HEK293T (cell line): Measurements from ENCODE around the gene SLC35F6.

ENCODE experiments used
- ARNT ChIP-seq: fragments of 450-650 bp; IDR thresholded peaks from 2 replicates; pipeline ENCODE4 v1.6.1; 2017; ENCODE audit warnings: mild to moderate bottlenecking
- BHLHE40 ChIP-seq: fragments of 450-650 bp; IDR thresholded peaks from 2 replicates; pipeline ENCODE4 v1.6.1; 2016; ENCODE audit warnings: mild to moderate bottlenecking, moderate library complexity, borderline replicate concordance
- FOXA1 ChIP-seq: fragments of 450-650 bp; IDR thresholded peaks from 2 replicates; pipeline ENCODE4 v1.6.1; 2016; ENCODE audit warnings: mild to moderate bottlenecking
- FOXK2 ChIP-seq: fragments of 450-650 bp; IDR thresholded peaks from 2 replicates; pipeline ENCODE4 v1.6.1; 2016; ENCODE audit warnings: mild to moderate bottlenecking
- FOXM1 ChIP-seq: fragments of 450-650 bp; IDR thresholded peaks from 2 replicates; pipeline ENCODE4 v1.6.1; 2017; ENCODE audit warnings: mild to moderate bottlenecking, borderline replicate concordance
- HDGF ChIP-seq: fragments of 450-650 bp; IDR thresholded peaks from 2 replicates; pipeline ENCODE4 v1.6.1; 2017; ENCODE audit warnings: antibody characterized with exemption, borderline replicate concordance
- LEF1 ChIP-seq: fragments of 450-650 bp; IDR thresholded peaks from 2 replicates; pipeline ENCODE4 v1.6.1; 2017; ENCODE audit warnings: mild to moderate bottlenecking, borderline replicate concordance
- NFRKB ChIP-seq: fragments of 450-650 bp; IDR thresholded peaks from 2 replicates; pipeline ENCODE4 v1.6.1; 2016; ENCODE audit warnings: mild to moderate bottlenecking, moderate library complexity
- SP1 ChIP-seq: fragments of 450-650 bp; IDR thresholded peaks from 2 replicates; pipeline ENCODE4 v1.6.1; 2017
- SUZ12 ChIP-seq: fragments of 450-650 bp; IDR thresholded peaks from 2 replicates; pipeline ENCODE4 v1.6.1; 2016; ENCODE audit warnings: mild to moderate bottlenecking
- TARDBP ChIP-seq: fragments of 450-650 bp; IDR thresholded peaks from 2 replicates; pipeline ENCODE4 v1.6.1; 2016
- ZNF384 ChIP-seq: fragments of 450-650 bp; IDR thresholded peaks from 2 replicates; pipeline ENCODE4 v1.6.1; 2016

GRCh38 chr2:26739514-26739913 is 24.6 kb upstream of the SLC35F6 start:
- TF ChIP-seq NFRKB (no peak), ARNT (no peak), BHLHE40 (no peak), FOXM1 (no peak), HDGF (no peak), SUZ12 (no peak), FOXA1 (no peak), SP1 (no peak), FOXK2 (no peak), ZNF384 (no peak), LEF1 (no peak), TARDBP (no peak)
